ENCODE data around the gene NXF3. TPM values are rescaled to one million over a fixed set of nuclear protein-coding genes. Genes with fewer than 3 reads are reported as not detected.

Gene NXF3, protein sequence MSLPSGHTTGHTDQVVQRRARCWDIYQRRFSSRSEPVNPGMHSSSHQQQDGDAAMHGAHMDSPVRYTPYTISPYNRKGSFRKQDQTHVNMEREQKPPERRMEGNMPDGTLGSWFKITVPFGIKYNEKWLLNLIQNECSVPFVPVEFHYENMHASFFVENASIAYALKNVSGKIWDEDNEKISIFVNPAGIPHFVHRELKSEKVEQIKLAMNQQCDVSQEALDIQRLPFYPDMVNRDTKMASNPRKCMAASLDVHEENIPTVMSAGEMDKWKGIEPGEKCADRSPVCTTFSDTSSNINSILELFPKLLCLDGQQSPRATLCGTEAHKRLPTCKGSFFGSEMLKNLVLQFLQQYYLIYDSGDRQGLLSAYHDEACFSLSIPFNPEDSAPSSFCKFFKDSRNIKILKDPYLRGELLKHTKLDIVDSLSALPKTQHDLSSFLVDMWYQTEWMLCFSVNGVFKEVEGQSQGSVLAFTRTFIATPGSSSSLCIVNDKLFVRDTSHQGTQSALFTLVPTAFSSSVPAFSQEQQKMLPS
- 0.03 to 0.07 TPM in 2 of 5 replicates, not detected in the others for total RNA-seq (2022; extraction: Qiagen RNA extraction; ENCODE audit: low read depth)

GRCh38 chrX:103092942-103093341 is at the start of gene NXF3:
NXF3 (minus strand) TSS chrX:103093143; CDS start chrX:103093023, 120 bp downstream.

DNA sequence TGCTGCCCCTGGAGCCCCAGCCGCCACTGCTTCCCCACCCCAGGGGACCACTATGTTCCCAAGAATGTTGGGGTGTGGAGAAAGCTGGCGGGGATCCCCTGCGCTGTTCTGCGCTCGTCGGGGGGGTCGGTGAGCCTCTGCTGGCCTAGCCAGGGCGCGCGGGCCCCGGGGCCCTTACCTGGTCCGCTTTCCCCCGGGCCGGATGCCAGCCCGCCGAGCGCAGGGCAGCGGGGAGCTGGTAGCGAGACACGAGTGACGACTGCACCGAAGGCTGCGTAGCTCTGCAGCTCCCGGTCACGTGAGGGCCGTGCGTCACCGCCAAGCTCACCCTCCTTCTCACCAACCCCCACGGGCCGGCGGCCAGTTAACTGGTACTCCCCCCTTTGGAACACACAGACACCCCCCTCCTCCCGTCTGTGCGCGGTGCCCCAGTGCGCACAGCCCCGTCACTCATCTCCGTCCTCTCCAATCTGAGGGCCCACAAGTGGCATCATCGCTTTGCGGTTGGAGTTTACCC is 29.0 kb downstream of the NXF3 start, which contains the start of gene BEX1:
BEX1 (minus strand) TSS at position 254 of the 517 bp plus-strand sequence. CDS start 897 bp downstream, outside the sequence.

Other genes with a start within 250 kb of the NXF3 start
- gene RAB40AL, start 155.9 kb downstream of the NXF3 start, total RNA-seq (2022; extraction: Qiagen RNA extraction; ENCODE audit: low read depth), result 0.13 to 0.21 TPM (median 0.15 TPM) in 3 of 5 replicates, not detected in the others
- gene BEX1, start 29.0 kb downstream of the NXF3 start, total RNA-seq (2022; extraction: Qiagen RNA extraction; ENCODE audit: low read depth), result not detected in 5 replicates
- gene BEX4, start 122.0 kb upstream of the NXF3 start, total RNA-seq (2022; extraction: Qiagen RNA extraction; ENCODE audit: low read depth), result 1.9 to 3.5 TPM (median 2.0 TPM) in 5 replicates
- 24.8 to 38.1 TPM (median 30.7 TPM) in 5 replicates for gene TCEAL8, start 162.0 kb upstream of the NXF3 start, total RNA-seq (2022; extraction: Qiagen RNA extraction; ENCODE audit: low read depth)
- not detected in 5 replicates for gene TCEAL5, start 183.6 kb upstream of the NXF3 start, total RNA-seq (2022; extraction: Qiagen RNA extraction; ENCODE audit: low read depth)
- 8.5 to 13.9 TPM (median 9.9 TPM) in 5 replicates for gene BEX2, start 217.8 kb upstream of the NXF3 start, total RNA-seq (2022; extraction: Qiagen RNA extraction; ENCODE audit: low read depth)
- not detected in 5 replicates for gene TCEAL7, start 237.1 kb upstream of the NXF3 start, total RNA-seq (2022; extraction: Qiagen RNA extraction; ENCODE audit: low read depth)

Measured in A549 treated with DMSO at 1 μM for 4 hours (cell line).